ENCODE data around the gene TSC2. TPM values are rescaled to one million over a fixed set of nuclear protein-coding genes. Genes with fewer than 3 reads are reported as not detected.

Gene TSC2
- total and polyA plus RNA-seq, 4 donors, result 36.5 to 146 (median 72.7) TPM

DNA sequence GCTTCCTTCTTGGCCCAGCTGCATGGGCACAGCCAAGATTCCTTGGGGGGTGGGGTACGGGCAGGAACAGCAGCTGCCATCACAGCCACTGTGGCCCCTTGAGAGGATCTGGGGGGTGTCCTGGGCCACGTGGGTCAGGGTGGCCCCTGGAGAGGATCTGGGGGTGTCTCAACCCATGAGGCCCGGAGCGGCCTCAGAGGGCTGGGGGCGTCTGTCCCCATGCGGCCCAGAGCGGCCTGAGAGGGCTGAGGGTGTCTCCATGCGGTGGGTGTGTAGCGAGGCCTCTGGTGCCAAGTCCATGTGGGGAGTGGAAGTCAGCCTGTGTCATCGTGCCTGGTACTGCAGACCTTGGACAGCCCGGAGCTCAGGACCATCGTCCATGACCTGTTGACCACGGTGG lies 13.7 kb downstream of the TSC2 start:
- Histone ChIP-seq H3K4me1 (ENCODE audit: control insufficient read depth in 5 of 5, insufficient read depth in 5 of 5, low read length in 5 of 5) (no peaks in the 10 kb centered on the region), H3K27ac (ENCODE audit: low read depth in 1 of 2, low read length in 1 of 2) (no peak overlapping the region), H3K27me3 (ENCODE audit: control insufficient read depth in 3 of 3, insufficient read depth in 3 of 3, low read length in 2 of 3) (no peaks in the 10 kb centered on the region), H3K9ac (ENCODE audit: insufficient read depth in 1 of 2, low read length in 2 of 2) (no peak overlapping the region), H3K9me3 (ENCODE audit: control insufficient read depth in 4 of 4, insufficient read depth in 3 of 4, low read length in 3 of 4) (no peaks in the 10 kb centered on the region), H3K36me3 (ENCODE audit: control insufficient read depth in 4 of 4, insufficient read depth in 4 of 4, low read length in 4 of 4) (peaks cover 7 to 70% (median 38%) of the 10 kb centered on the region in 4 donors), H3K4me3 (no peak overlapping the region)
- TF ChIP-seq, protein P1, sequence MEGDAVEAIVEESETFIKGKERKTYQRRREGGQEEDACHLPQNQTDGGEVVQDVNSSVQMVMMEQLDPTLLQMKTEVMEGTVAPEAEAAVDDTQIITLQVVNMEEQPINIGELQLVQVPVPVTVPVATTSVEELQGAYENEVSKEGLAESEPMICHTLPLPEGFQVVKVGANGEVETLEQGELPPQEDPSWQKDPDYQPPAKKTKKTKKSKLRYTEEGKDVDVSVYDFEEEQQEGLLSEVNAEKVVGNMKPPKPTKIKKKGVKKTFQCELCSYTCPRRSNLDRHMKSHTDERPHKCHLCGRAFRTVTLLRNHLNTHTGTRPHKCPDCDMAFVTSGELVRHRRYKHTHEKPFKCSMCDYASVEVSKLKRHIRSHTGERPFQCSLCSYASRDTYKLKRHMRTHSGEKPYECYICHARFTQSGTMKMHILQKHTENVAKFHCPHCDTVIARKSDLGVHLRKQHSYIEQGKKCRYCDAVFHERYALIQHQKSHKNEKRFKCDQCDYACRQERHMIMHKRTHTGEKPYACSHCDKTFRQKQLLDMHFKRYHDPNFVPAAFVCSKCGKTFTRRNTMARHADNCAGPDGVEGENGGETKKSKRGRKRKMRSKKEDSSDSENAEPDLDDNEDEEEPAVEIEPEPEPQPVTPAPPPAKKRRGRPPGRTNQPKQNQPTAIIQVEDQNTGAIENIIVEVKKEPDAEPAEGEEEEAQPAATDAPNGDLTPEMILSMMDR (IDR thresholded peaks at IDR 0.05; ENCODE audit: control extremely low read depth, extremely low read depth), result no peak
- no peak for ATAC-seq (ENCODE audit: insufficient read depth, low FRiP score)
- 93 to 99% methylated on average over 13 of the region's 13 CpGs for WGBS, 2 donors
- no peak for DNase-seq

DNA sequence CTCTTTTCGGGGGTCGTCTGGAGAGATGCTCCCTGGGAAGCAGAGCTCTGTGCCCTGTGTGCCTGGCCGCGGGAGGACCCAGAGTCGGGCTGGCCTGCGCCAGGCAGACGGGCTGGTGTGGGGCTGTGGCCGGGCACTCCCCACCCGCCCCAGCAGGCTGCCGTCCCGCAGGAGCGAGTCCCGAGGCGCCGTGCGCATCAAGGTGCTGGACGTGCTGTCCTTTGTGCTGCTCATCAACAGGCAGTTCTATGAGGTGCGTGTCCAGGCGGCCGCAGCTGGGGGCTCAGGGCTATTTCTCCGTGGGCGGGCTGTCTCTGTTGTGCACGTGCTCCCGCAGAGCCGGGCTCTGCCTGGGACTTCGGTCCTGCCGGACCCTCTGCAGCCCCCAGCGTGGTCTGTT lies 15.0 kb downstream of the TSC2 start:
- DNase-seq (no peak), ATAC-seq (ENCODE audit: insufficient read depth, low FRiP score) (no peak)
- peaks cover 7 to 68% (median 39%) of the 10 kb centered on the region in 4 donors for H3K36me3 ChIP-seq (ENCODE audit: control insufficient read depth in 4 of 4, insufficient read depth in 4 of 4, low read length in 4 of 4)
- H3K27ac ChIP-seq (ENCODE audit: low read depth in 1 of 2, low read length in 1 of 2), result no peak overlapping the region
- WGBS, 2 donors, result 95 to 98% methylated on average over 28 of the region's 28 CpGs
- H3K9me3 ChIP-seq (ENCODE audit: control insufficient read depth in 4 of 4, insufficient read depth in 3 of 4, low read length in 3 of 4), result no peaks in the 10 kb centered on the region
- H3K4me3 ChIP-seq, result no peak overlapping the region
- no peaks in the 10 kb centered on the region for H3K4me1 ChIP-seq (ENCODE audit: control insufficient read depth in 5 of 5, insufficient read depth in 5 of 5, low read length in 5 of 5)
- TF ChIP-seq, protein P1 (IDR thresholded peaks at IDR 0.05; ENCODE audit: control extremely low read depth, extremely low read depth), result no peak
- no peak overlapping the region for H3K9ac ChIP-seq (ENCODE audit: insufficient read depth in 1 of 2, low read length in 2 of 2)
- no peaks in the 10 kb centered on the region for H3K27me3 ChIP-seq (ENCODE audit: control insufficient read depth in 3 of 3, insufficient read depth in 3 of 3, low read length in 2 of 3)

DNA sequence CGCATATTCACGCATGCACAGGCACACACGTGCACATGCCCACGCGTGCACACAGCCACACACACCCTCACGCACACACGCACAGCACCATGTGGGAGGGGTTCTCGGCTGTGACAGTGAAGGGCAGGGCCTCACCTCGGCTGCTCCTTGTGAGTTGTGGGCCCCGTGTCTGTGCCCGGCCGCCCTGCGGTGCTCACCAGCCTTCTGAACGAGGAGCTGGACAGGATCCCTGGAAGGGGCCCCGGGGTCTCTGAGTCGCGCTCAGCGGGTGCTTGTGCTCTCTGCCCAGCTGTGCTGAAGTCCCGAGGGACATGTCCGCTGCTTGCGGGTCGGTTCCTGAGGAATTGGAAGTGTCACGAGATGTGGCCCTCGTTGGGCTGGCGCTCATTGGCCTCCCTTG lies 16.1 kb downstream of the TSC2 start:
- Histone ChIP-seq H3K36me3 (ENCODE audit: control insufficient read depth in 4 of 4, insufficient read depth in 4 of 4, low read length in 4 of 4) (peaks cover 7 to 64% (median 35%) of the 10 kb centered on the region in 4 donors), H3K9me3 (ENCODE audit: control insufficient read depth in 4 of 4, insufficient read depth in 3 of 4, low read length in 3 of 4) (no peaks in the 10 kb centered on the region), H3K27ac (ENCODE audit: low read depth in 1 of 2, low read length in 1 of 2) (no peak overlapping the region), H3K9ac (ENCODE audit: insufficient read depth in 1 of 2, low read length in 2 of 2) (no peak overlapping the region), H3K27me3 (ENCODE audit: control insufficient read depth in 3 of 3, insufficient read depth in 3 of 3, low read length in 2 of 3) (no peaks in the 10 kb centered on the region), H3K4me3 (no peak overlapping the region), H3K4me1 (ENCODE audit: control insufficient read depth in 5 of 5, insufficient read depth in 5 of 5, low read length in 5 of 5) (no peaks in the 10 kb centered on the region)
- no peak for ATAC-seq (ENCODE audit: insufficient read depth, low FRiP score)
- TF ChIP-seq, protein P1 (IDR thresholded peaks at IDR 0.05; ENCODE audit: control extremely low read depth, extremely low read depth), result no peak
- no peak for DNase-seq
- 92 to 93% methylated on average over 22 to 25 of the region's 25 CpGs for WGBS, 2 donors

DNA sequence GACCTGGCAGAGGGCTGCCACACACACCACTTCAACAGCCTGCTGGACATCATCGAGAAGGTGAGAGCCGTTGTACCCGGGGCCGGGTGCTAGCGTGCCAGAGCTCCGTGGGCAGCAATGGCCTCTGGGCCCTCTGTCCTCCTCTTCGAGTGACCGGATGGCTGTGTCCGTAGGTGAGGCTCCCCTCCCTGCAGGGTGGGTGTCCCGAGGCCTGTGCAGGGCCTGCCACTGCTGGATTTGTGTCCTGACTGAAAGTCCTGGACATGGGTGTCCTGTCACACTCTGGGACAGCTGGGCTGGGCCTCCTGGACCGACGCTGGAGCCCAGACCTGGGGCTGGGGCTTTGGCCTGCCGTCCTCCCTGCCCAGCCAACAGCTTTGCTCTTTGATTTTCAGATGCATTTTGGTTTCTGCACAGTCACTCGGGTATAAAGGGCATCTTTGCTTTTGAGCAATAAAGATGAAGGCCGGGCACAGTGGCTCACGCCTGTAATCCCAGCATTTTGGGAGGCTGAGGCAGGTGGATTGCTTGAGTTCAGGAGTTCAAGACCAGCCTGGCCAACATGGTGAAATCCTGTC lies 16.7 kb downstream of the TSC2 start:
- DNase-seq (no peak), ATAC-seq (ENCODE audit: insufficient read depth, low FRiP score) (no peak)
- no peak overlapping the region for H3K27ac ChIP-seq (ENCODE audit: low read depth in 1 of 2, low read length in 1 of 2)
- no peaks in the 10 kb centered on the region for H3K27me3 ChIP-seq (ENCODE audit: control insufficient read depth in 3 of 3, insufficient read depth in 3 of 3, low read length in 2 of 3)
- TF ChIP-seq, protein P1 (IDR thresholded peaks at IDR 0.05; ENCODE audit: control extremely low read depth, extremely low read depth), result no peak
- no peaks in the 10 kb centered on the region for H3K4me1 ChIP-seq (ENCODE audit: control insufficient read depth in 5 of 5, insufficient read depth in 5 of 5, low read length in 5 of 5)
- no peak overlapping the region for H3K9ac ChIP-seq (ENCODE audit: insufficient read depth in 1 of 2, low read length in 2 of 2)
- no peak overlapping the region for H3K4me3 ChIP-seq
- no peaks in the 10 kb centered on the region for H3K9me3 ChIP-seq (ENCODE audit: control insufficient read depth in 4 of 4, insufficient read depth in 3 of 4, low read length in 3 of 4)
- peaks cover 7 to 66% (median 36%) of the 10 kb centered on the region in 4 donors for H3K36me3 ChIP-seq (ENCODE audit: control insufficient read depth in 4 of 4, insufficient read depth in 4 of 4, low read length in 4 of 4)
- WGBS, 2 donors, result 94 to 96% methylated on average over 16 of the region's 16 CpGs
